Testis (tissue), 3 donors: Measurements from ENCODE around the gene KRTDAP. TPM values are rescaled to one million over a fixed set of nuclear protein-coding genes. Genes with fewer than 3 reads are reported as not detected.
A peak's percentile ranks its signal among the peaks of the same experiment; 100 is the strongest.

Source experiments
- DNase-seq: peaks from one replicate; pipeline ENCODE4 v3.0.0-alpha.2; 2019
- H3K27ac ChIP-seq, 2 donors: fragments of 200-600 bp; sonication (generic); one replicate each; pipeline ENCODE4 v1.5.1; 2019
- H3K27me3 ChIP-seq: fragments of 200-600 bp; sonication (generic); one replicate; pipeline ENCODE4 v1.5.1; 2019
- H3K36me3 ChIP-seq: fragments of 200-600 bp; sonication (generic); one replicate; pipeline ENCODE4 v1.5.1; 2017; ENCODE audit warnings: low read depth; ENCODE audit errors: missing control alignments
- H3K4me1 ChIP-seq: fragments of 200-600 bp; sonication (generic); one replicate; pipeline ENCODE4 v1.5.1; 2019
- H3K4me3 ChIP-seq, 2 donors: fragments of 200-600 bp; sonication (generic); one replicate each; pipeline ENCODE4 v1.5.1; 2017 to 2019
- H3K9me3 ChIP-seq: fragments of 200-600 bp; sonication (generic); one replicate; pipeline ENCODE4 v1.5.1; 2017
- POLR2A ChIP-seq: fragments of 450-650 bp; IDR thresholded peaks from one replicate; pipeline ENCODE4 v1.6.1; 2017; ENCODE audit warnings: antibody characterized with exemption, mild to moderate bottlenecking, moderate library complexity
- WGBS, 2 donors: methylation state at CpG; one replicate each; pipeline ENCODE4 v1.1.5; 2018; 5-methylcytosine and 5-hydroxymethylcytosine counted together
- intact Hi-C: fragments of 100-400 bp; cut with DNase I; formaldehyde crosslinking; loops from one replicate; pipeline ENCODE4 v1.15.1; 2023; ENCODE audit warnings: low total_unique reads
- polyA plus RNA-seq: library from polyadenylated mRNA; stranded (reverse); fragments of 350-450 nt; fragmentation: Illumina TruSeq; extraction: RNeasy Lipid Tissue Mini Kit (QIAGEN cat#74804); gene quantifications from one replicate; pipeline ENCODE4 v1.2.3, GENCODE V29; 2014; ENCODE audit warnings: low read depth, low replicate concordance; ENCODE audit not compliant: insufficient read depth
- total RNA-seq, 2 donors: library from RNA; depleted of rRNA; stranded (reverse); fragments of >200 nt; gene quantifications; one replicate each; pipeline ENCODE4 v1.2.3, GENCODE V29; 2016
- TF ChIP-seq, protein P1 (sequence below), 3 experiments: fragments of 450-650 bp in 2 of 3; fragments of 200-600 bp in 1 of 3; sonication (generic) in 1 of 3; IDR thresholded peaks; one replicate each; pipeline ENCODE4 v1.5.1; 2016 to 2019; ENCODE audit warnings: antibody characterized with exemption in 3 of 3, mild to moderate bottlenecking in 2 of 3, moderate library complexity in 1 of 3

The KRTDAP gene
- total and polyA plus RNA-seq, 3 donors from 2014 or later = 2.7 to 14.5 (median 5.6) TPM

DNA sequence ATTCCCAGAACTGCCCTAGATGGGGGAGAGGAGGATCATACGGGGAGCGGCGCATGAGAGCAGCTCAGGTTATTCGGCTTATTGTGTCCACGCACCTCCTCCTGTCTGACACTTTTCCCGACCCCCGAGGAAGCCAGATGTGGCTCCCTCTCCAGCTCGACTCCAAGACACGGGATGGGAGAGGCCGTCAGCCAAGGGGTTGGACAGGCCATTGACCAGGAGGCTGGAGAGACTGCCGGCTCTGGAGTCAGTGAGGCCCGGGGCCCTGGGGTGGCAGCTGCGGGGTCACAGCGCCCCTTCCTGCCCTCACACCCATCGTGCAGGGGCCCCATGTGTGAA lies 20.3 kb upstream of the KRTDAP start:
- no peaks in the 10 kb centered on the region for H3K27me3 ChIP-seq
- WGBS, 2 donors = 5% methylated on average over 4 to 15 of the region's 15 CpGs
- H3K9me3 ChIP-seq = no peaks in the 10 kb centered on the region
- H3K4me1 ChIP-seq = peaks cover 4% of the 10 kb centered on the region
- H3K4me3 ChIP-seq = peak overlapping the region; percentile 31 to 51
- H3K36me3 ChIP-seq = no peaks in the 10 kb centered on the region
- intact Hi-C loops = no loop called here
- DNase-seq = no peak
- no peak overlapping the region for H3K27ac ChIP-seq
- no peak for TF ChIP-seq POLR2A
- TF ChIP-seq, protein P1, sequence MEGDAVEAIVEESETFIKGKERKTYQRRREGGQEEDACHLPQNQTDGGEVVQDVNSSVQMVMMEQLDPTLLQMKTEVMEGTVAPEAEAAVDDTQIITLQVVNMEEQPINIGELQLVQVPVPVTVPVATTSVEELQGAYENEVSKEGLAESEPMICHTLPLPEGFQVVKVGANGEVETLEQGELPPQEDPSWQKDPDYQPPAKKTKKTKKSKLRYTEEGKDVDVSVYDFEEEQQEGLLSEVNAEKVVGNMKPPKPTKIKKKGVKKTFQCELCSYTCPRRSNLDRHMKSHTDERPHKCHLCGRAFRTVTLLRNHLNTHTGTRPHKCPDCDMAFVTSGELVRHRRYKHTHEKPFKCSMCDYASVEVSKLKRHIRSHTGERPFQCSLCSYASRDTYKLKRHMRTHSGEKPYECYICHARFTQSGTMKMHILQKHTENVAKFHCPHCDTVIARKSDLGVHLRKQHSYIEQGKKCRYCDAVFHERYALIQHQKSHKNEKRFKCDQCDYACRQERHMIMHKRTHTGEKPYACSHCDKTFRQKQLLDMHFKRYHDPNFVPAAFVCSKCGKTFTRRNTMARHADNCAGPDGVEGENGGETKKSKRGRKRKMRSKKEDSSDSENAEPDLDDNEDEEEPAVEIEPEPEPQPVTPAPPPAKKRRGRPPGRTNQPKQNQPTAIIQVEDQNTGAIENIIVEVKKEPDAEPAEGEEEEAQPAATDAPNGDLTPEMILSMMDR (IDR thresholded peaks at IDR 0.05) = no peak

DNA sequence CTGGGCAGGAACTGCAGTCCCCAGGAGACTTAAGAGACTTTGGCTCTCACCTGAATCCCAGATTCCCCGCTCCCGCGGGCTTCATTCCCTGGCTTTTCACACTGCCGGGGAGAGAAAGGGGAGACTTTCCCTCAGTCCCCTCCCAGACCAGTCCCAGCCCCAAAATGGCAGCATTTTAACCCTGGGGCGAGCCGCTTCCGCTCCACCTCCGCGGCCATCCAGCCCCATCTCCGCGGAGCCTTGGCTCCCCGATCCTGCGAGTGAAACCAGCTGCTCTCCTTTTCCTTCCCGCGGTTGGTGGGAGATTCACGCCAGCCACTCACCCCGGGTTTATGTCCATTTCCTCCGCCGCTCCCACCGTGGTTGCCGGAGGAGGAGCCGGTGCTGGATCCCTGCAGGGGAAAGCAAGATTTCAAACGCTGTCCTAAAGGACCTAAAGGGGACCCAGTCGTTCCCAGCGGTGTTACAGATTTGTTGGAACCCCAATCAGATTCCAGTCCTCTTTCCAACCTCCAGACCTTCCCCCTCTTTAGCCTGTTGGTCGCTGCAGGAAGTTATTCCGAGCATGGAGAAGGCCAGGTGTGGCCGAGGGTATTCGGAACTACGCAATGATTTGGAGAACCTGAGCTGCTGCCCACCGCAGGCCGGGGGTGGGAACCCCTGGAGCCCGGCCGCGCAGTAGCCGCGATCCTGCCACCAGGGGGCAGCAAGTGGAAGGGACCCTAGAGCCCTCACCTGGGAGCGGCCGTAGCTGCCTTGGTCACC lies 19.8 kb upstream of the KRTDAP start:
- 1% methylated on average over 20 to 39 of the region's 39 CpGs for WGBS, 2 donors
- Histone ChIP-seq H3K9me3 (no peaks in the 10 kb centered on the region), H3K27ac (no peak overlapping the region), H3K4me1 (peaks cover 4% of the 10 kb centered on the region), H3K36me3 (no peaks in the 10 kb centered on the region), H3K4me3 (peak overlapping the region; percentile 31 to 51), H3K27me3 (no peaks in the 10 kb centered on the region)
- intact Hi-C loops = no loop called here
- TF ChIP-seq POLR2A = no peak
- TF ChIP-seq, protein P1 (IDR thresholded peaks at IDR 0.05) = peak; percentile 80 to 93 (median 84)
- peak; percentile 77 for DNase-seq

DNA sequence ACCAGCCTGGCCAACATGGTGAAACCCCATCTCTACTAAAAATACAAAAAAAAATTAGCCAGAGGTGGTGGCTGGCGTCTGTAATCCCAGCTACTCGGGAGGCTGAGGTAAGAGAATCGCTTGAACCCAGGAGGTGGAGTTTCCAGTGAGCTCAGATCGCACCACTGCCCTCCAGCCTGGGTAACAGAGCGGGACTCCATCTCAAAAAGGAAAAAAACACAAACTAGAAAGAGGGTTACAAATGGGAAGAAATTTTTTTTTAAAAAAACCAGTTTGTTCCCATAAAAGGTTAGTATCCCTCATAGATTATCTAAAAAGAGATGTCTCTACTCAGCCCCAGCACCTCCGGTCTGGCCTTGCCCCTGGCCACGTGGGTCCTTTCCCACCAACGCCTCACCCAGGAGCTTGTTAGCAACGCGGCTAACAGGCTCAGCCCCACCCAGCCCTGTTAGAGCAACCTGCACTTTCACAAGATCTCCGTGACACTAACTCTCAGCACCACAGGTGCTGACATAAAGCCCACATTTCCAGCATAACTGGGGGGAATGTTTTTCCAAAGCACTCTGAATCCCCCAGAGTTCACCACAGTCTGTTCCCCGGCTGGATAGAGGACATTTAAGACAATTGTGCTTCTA lies 18.9 kb upstream of the KRTDAP start:
- peaks cover 4% of the 10 kb centered on the region for H3K4me1 ChIP-seq
- DNase-seq = no peak
- WGBS, 2 donors = 30 to 33% methylated on average over 12 of the region's 12 CpGs
- H3K36me3 ChIP-seq = no peaks in the 10 kb centered on the region
- no peak overlapping the region for H3K27ac ChIP-seq
- intact Hi-C loops = no loop called here
- H3K27me3 ChIP-seq = no peaks in the 10 kb centered on the region
- no peaks in the 10 kb centered on the region for H3K9me3 ChIP-seq
- no peak for TF ChIP-seq POLR2A
- TF ChIP-seq, protein P1 (IDR thresholded peaks at IDR 0.05) = no peak
- H3K4me3 ChIP-seq = no peak overlapping the region

DNA sequence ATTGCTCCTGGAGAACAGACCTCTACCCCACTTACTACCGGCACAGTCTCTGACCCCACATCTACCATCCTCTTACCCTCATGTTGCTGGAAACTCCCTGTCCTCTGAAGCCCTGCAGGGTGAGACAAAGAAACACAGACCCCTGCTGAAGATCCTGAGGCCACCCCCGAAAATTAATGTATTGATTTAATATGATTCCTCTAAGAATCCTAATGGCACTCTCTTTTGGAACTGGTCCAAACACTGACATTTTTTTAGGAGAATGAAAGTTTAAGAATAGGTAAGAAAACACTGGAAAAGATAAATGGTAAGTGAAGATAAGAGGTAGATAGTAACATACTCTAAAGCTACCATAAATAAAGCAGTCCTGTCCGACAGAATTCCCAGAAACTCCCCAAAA lies 17.9 kb upstream of the KRTDAP start:
- Histone ChIP-seq H3K9me3 (no peaks in the 10 kb centered on the region), H3K27me3 (no peaks in the 10 kb centered on the region), H3K27ac (no peak overlapping the region), H3K4me1 (peaks cover 4% of the 10 kb centered on the region), H3K36me3 (no peaks in the 10 kb centered on the region), H3K4me3 (no peak overlapping the region)
- intact Hi-C loops = no loop called here
- TF ChIP-seq, protein P1 (IDR thresholded peaks at IDR 0.05) = no peak
- TF ChIP-seq POLR2A = no peak
- no peak for DNase-seq
- WGBS, 2 donors = 77 to 96% methylated on average over 3 of the region's 3 CpGs
